HG03060 (cell line): ENCODE data around the gene CLDN20.
"Not testable (repeated sequence)": the region's sequence is repeated elsewhere in the genome, so short reads cannot be mapped to it uniquely, and the experiment has no call there.

Experiments used
- ATAC-seq: cut with Tn5 transposase; IDR thresholded peaks from one replicate; pipeline ENCODE4 v1.9.1; 2021; ENCODE audit warnings: low read depth, moderate number of reproducible peaks; ENCODE audit not compliant: unreplicated experiment

The CLDN20 gene

DNA sequence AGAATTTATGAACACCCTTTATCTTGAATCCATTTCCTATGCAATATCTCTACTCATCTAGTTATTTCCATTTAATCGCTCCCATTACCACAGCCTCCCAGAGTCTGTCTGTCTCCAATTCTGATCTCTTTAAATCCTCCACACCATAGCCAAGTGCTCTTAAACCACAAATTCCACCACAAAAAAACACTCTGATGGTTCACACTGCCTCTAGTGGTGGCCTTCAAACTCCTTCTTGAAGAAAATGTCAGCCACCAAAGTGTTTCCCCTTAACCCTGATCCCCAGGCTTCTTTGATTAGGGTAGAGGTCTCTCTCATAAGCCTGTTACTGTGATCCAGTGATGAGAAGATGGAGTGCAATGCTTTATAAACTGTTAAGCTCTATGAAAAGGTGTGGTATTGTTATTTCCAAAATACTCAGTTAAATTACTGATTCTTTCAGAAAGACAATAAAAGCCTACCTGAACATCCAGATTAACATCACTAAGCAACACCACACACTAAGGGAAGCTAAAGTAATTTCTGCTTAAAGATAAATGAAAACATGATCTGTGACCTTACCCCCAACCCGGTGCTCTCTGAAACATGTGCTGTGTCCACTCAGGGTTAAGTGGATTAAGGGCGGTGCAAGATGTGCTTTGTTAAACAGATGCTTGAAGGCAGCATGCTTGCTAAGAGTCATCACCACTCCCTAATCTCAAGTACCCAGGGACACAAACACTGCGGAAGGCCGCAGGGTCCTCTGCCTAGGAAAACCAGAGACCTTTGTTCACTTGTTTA is 4.5 kb downstream of the CLDN20 start:
- not testable (repeated sequence) for ATAC-seq

DNA sequence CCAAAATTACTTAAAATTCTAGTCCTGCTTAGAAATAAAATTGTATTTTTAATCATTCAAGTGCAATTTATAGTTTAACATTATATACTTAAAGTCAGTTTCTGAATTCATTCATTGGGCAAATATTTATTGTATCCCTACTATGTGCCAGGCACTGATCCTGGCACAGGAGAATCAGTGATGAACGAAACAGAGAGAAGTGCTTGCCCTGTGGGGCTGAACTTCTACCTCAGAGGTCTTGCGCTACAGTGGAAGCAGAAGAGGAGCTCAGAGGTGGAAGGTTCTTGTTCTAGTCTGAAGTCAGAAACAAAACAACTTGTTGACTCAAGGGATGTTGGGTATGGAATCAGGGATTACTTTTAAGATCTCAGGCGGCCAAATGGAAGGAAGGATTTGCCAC is 6.0 kb downstream of the CLDN20 start:
- ATAC-seq, result no peak

DNA sequence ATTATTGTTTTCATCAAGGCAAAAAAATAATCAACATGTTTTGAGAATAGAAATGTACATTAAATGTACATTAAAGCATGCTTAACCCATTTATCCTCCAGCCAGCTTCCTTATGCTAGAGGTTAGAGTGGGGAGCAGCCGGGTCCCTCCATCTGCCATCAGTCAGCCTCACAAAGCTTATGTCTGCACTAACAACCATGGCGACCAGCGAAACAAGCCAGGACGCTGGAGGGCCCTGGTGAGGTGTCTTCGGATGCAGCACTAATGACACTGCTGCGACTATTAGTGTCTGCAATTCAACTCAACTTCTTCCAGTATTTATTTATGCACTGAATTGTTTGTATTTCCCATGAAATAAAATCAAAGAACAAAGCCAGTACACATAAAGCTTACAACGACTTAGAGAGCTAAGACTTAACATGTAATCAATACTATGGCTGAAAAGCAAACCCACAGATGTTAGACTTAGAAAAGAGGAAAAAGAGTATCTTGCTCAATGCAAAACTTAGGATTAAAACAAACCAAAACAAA is 6.8 kb downstream of the CLDN20 start:
- ATAC-seq, result no peak

DNA sequence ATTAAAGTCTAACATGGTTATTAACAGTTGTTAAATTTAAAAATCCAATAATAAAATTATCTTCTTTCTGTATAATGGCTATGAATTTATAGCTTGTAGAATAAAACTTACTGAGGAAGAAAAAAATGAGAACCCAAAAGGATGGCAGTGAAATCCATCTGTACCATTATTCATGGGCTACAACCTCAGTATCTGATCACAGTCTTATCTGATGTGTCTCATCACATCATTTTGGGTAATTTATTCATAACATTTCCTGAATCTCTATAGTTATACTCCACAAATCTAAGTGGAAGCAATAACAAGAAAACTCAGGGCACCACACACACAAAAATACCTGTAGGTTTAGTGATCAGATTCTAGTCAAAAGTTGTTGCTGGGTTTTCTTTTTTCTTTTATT is 7.3 kb downstream of the CLDN20 start:
- ATAC-seq, result no peak

DNA sequence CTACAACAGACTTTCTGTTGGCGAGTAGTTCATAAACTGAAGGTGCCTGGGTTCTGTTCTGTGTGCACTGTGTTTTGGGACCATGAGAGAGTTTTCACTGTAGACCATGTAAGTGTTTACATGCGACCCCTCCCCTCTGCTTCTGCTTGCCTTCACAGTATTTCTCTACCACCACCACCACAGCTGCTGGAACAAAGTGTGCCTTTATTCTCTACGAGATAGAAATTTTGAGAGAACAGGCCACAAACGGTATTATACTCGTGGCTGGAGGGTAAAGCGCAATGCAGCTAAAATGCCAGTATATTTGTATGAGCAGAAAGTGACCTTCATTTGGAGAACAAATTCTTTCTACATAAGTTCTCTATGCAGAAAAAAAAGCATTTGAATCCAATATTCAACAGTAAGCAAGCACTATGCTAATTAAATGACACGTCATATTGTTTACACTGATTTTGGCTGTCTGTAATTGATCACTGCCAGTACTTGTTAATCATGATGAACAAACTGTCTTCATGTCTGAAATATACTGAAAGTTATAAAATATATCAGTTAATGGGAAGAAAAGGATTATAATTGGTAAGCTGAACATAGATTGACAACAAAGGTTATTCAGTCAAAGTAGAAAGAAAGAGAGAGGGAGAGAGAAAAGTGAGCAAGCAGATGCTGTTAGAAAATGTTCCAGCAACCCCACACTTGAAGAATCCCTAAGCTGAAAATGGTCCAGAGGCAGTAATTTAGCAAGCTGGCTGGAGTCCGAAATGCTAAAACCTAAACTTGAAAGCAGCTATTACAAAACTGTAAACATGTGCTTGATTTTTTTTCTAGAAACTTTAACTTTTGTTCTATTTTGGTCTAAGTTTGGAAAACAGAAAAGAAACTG is 8.8 kb downstream of the CLDN20 start:
- no peak for ATAC-seq

DNA sequence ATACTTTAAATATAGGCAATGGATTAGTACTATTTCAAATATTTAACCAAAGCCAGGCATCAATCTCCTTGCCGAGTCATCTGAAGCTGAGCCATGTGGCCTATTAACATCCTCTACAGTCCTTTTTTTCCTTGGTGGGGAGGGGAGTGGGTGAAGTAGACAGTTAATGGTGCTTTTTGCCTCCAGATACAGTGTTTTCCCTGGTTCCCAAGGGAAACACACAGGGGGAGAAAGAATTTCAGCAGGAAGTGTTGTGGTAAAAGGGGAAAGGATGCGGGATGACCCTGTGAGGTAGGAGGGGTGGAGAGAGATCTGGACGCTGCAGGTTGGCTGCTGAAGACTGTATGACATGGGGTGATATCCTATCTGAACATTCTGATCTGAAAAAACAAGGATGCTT is 9.6 kb downstream of the CLDN20 start:
- ATAC-seq, result no peak

DNA sequence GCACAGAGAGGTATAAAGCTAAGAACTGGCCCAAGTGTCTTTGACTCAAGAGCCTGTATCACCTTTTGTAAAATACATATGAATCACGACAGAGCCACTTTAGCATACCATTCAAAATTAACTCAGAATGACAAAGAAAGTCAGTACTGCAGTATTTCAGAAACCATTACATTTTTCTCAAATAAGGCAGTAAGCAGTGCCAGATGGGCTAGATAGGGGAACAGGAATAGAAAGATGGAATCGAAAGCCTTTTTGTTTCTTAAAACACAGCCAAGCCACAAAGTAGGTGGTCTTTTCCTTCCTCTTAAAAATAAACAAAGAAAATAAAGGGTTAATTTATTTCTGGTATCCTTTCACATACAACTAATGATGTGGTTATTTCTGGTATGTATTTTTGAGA is 10.3 kb downstream of the CLDN20 start:
- no peak for ATAC-seq

DNA sequence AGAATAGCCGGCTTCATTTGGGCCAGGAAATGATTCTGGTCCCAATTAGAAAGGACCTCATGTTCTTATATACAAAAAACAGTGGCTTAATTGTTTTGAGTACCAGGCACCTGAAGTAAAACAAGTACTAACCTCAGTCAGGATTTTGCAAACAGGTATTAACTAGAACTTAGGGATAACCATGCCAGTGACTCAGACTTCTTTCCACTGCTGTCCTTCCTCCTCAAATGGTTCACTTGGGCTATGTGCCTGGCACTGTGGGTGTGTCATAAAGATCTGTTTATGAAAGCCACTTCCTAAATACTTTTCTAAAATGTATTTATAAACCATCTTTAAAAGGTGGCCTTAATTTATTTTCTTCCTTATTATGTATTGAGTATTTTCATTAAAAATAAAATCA is 10.7 kb downstream of the CLDN20 start:
- no peak for ATAC-seq

DNA sequence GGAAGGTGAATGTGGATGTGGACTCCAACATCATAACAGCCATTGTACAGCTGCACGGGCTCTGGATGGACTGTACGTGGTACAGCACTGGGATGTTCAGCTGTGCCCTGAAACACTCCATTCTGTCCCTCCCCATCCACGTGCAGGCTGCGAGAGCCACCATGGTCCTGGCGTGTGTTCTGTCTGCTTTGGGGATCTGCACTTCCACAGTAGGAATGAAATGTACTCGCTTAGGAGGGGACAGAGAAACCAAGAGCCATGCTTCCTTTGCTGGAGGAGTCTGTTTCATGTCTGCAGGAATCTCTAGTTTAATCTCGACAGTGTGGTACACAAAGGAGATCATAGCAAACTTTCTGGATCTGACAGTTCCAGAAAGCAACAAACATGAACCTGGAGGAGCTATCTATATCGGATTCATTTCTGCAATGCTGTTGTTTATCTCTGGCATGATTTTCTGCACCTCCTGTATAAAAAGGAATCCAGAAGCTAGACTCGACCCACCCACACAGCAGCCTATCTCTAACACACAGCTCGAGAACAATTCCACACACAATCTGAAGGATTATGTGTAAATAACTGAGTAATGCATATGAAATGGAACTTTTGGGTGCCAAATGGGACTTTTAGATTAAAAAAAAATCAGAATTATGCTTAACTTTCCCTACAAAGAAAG is 12.1 kb downstream of the CLDN20 start:
- ATAC-seq, result no peak

DNA sequence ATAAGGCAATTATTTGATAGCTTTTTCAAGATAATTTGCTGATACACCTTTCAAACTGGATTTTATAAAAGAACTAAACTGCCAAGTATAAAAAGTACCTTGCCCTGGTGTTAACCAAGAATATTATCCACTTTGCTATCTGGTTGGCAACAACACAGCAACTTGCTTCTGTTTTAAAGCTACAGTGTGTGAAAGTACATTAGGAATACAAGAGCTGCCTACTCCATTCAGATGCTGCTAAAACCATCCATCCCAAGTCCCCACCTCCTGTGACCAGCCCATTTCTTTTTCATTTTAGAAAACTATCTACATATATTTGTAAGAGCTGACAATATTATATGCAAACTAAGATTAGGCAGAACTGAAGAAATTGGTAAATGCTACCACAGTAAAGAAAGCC is 12.8 kb downstream of the CLDN20 start:
- ATAC-seq, result no peak

DNA sequence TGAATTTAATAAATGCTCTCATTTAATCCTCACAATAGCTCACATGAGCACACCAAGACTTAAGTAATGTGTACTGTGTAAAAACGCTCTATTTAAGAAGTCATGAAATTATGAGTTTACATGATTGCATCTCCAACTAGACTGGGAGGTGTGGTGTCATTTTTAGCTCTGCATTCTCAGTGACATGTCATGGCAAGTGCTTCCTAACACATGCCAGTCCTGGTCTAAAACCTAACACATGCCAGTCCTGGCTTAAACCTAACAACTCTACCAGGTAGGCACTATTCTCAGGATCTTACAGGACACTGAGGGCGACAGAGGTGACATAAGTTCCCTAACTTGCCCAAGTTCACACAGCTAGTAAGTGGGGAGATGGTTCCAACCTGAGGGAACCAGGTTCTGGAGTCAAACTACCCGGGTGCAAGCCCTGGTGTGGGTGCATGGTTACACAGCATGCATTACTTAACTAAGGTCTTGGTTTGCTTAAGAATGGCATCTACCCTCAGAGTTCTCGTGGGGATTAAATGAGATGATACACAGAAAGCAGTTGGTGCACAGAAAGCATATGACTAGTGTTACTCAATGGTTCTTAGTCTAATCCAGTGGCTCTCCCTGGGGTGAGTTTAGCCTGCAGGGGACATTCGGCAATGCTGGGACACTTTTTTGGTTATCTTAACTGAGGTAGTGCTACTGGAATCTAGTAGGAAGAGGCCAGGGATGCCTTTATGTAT is 14.7 kb downstream of the CLDN20 start:
- ATAC-seq, result no peak

DNA sequence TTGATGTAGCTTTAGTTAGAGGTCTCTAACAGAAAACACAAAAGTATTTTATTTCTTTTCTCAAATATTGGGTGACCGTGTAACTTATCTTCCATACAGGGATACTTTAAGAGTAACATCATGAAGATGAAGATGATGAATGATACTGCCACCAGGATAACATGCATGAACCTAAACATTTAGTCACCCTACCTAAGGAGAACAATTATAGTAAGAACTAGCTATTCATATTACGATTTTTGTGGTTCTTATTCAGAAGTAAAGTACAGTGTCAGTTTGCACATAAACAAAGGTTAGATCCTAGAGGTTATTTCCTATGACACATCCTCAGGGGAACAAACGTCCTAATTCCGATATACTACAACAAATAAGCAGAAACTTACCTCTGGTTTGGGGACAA is 21.0 kb downstream of the CLDN20 start:
- no peak for ATAC-seq

DNA sequence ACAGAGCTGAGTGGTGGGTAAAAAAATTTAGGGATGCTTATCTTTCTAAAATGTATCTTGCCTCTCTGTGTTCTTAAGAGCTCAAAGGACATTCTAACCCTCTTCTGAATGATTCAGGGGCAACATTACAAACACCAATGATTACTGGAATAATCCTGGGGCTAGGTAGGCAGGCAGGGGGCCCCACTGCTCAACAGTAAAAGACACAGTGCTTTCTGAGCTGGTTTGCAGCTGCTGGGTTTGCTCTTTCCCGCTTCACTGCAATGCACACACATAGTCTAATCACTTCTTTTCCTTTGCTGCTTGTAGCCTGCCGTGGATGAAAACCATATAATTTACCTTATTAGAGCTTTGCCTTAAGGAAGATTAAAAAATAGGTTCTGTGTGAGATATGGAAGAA is 23.9 kb downstream of the CLDN20 start:
- no peak for ATAC-seq

DNA sequence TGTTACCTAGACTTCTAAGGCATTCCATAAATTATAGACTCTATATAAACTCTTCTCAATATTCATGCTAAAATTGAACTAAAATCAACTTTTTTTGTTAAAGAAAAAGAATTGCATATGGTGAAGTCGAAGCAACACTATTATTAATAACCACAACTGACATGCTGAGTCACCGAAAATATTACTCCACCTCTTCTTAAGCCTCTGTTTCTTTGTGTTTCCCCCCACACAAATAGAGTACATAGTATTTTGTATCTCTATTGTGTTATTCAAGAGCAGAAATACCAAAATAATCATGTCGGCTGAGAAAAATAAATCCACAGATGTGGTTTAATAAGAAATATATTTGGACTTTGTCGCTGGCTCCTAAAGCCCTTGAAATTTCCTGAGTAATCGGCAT is 26.7 kb downstream of the CLDN20 start:
- no peak for ATAC-seq

DNA sequence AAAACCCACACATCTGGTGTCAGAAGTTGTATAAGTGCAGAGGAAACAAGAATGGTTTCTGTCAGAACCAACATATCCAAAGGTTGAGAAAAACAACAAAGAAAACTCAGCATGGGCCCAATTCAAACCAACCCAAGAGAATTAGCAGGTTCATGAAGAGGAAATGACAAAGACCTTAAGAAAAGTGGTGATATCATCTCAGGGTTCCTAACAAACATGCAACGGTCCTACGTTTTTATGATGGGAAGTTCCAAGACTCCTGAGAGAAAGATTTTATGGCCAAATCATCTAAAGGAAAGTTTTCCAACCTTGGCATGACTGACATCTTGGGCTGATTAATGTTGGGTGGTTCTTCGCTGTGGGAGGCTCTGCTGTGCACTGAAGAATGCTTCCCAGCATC is 27.5 kb downstream of the CLDN20 start:
- no peak for ATAC-seq

DNA sequence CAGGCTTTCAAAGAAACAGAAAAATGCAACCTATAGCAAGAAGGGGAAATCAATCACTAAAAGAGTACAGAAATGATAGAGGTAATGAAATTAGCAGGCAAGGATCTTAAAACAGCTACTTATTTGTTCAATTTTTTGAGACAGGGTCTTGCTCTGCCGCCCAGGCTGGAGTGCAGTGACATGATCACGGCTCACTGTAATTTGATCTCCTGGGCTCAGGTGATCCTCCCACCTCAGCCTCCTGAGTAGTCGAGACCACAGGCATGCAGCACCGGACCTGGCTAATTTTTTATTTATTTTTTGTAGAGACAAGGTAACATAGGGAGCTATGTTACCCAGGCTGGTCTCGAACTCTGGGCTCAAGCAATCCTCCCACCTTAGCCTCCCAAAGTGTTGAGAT is 28.9 kb downstream of the CLDN20 start:
- ATAC-seq, result no peak

DNA sequence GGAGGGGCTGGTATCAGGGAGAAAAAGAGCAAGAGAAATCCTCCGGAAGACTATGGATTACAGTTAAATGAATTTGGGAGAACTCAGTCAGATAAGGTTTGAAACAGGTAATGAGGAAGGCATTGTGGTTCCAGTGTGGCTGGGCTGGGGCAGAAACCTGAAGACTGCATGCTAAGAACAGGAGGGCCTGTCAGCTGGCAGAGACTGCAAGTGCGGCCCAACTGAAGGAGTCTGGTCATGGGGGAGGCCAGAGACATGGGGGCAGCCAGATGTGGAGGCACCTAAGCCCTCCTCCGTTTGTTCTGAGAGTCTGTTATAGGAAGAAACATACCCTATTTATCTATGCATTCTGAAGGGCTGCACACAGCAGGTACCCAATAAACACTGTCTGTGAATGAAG is 33.9 kb downstream of the CLDN20 start:
- no peak for ATAC-seq

DNA sequence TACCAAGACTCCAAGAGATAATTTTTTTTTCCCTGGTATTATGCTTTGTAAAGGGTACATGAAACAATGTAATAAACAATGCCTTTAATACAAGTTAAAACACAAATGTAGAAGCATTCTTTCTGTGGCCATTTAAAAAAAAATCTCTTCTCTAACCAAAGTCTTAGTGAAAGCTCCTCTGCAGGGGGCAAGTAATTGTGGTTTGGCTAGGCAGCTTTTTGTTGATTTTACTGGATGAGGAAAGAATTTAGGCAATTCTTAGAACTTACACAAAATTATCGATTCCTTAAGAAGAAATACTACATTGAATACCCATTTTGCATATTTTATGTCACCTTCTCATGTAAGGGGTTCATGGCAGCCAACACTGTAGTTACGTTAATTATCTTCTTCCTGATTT is 38.1 kb downstream of the CLDN20 start:
- ATAC-seq, result no peak

DNA sequence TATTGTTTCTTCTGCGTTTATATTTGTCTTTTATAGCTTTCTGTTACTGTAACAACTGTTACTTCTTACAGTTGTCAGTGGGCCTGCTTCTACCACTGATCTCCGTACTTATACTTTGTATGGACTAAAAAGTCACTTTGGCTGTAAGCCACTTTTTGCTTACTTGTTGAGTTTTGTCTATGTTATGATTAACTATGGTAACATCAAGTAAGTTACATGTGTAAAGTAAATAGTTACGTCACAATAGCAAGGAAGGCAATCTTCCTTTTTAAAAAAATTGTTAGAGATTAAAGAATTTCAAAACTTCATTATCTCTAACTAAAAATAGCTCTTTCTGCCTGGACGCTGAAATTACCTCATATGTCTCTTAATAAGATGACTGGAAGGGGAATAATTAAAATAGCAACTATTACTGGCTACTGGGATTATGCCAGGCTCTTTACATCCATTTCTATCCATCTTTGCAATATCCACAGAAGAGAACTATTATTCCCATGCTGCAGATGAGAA is 39.6 kb downstream of the CLDN20 start:
- no peak for ATAC-seq

DNA sequence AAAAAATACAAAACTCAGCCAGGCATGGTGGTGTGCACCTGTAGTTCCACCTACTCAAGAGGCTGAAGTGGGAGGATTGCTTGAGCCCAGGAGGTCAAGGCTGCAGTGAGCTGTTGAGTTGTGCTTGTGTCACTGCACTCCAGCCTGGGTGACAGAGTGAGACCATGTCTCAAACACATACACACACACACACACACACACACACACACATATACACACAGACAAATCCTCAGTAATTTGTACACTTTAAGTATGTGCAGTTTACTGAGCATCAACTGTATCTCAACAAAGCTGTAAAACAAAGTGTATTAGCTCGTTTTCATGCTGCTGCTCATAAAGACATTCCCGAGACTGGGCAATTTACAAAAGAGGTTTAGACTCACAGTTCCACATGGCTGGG is 43.1 kb downstream of the CLDN20 start:
- no peak for ATAC-seq
